ENCODE data around the gene GPHN. TPM values are rescaled to one million over a fixed set of nuclear protein-coding genes. Genes with fewer than 3 reads are reported as not detected.

Gene GPHN
- total and polyA plus RNA-seq, 2 of the 8 experiments (the other 6 are each of a cell fraction or from before 2014, with no cell fraction given), result 6.0 to 16.0 TPM

DNA sequence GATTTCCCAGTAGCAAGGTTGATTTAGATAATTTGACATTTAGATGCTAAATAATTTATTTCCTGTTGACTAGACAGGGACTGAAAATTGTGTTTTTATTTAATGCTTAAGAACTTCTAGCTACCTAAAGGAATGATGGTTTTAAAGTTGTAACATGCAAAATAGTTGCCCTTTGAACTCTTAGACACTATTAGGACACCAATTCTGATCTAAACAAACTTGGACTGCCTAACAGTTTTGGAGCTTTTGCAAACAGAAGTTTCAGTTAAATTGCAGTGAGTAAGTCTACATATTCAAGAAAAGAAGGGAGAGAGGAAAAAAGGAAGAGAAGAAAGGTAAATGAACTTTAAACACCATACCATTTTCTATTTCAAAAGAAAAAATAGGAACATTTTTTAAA lies 492.0 kb downstream of the GPHN start (continued):
- TF ChIP-seq, protein P1, sequence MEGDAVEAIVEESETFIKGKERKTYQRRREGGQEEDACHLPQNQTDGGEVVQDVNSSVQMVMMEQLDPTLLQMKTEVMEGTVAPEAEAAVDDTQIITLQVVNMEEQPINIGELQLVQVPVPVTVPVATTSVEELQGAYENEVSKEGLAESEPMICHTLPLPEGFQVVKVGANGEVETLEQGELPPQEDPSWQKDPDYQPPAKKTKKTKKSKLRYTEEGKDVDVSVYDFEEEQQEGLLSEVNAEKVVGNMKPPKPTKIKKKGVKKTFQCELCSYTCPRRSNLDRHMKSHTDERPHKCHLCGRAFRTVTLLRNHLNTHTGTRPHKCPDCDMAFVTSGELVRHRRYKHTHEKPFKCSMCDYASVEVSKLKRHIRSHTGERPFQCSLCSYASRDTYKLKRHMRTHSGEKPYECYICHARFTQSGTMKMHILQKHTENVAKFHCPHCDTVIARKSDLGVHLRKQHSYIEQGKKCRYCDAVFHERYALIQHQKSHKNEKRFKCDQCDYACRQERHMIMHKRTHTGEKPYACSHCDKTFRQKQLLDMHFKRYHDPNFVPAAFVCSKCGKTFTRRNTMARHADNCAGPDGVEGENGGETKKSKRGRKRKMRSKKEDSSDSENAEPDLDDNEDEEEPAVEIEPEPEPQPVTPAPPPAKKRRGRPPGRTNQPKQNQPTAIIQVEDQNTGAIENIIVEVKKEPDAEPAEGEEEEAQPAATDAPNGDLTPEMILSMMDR (IDR thresholded peaks at IDR 0.05; ENCODE audit: control extremely low read depth in 1 of 3, insufficient read depth in 1 of 3, low read depth in 1 of 3, low read length in 3 of 3), result no peak

Data from H1 (cell line).